ENCODE results near the gene SPATA31D1.

GRCh38 chr9:81953096-81953495, 35.5 kb upstream of the SPATA31D1 start:
- TF ChIP-seq POLR2AphosphoS5 (IDR thresholded peaks at IDR 0.05) (no peak), CTCF (IDR thresholded peaks at IDR 0.05; ENCODE audit: poor library complexity, severe bottlenecking) (no peak)

Measured in neural cell (in vitro differentiated cells).